GM21737 (cell line): ENCODE measurements around the gene JMJD1C.
"Not testable (repeated sequence)": the region's sequence is repeated elsewhere in the genome, so short reads cannot be mapped to it uniquely, and the experiment has no call there.

Source experiments
- ATAC-seq: cut with Tn5 transposase; IDR thresholded peaks from one replicate; pipeline ENCODE4 v1.9.1; 2021; ENCODE audit warnings: mild to moderate bottlenecking, moderate library complexity; ENCODE audit not compliant: unreplicated experiment

The JMJD1C gene

GRCh38 chr10:63465293-63466143, at the start of gene JMJD1C:
Gene JMJD1C, minus strand, starts transcription at chr10:63465977. Its CDS starts 315 bp downstream, at chr10:63465662.
- peak; percentile 64 for ATAC-seq

- ATAC-seq: no peak
These were observed 49.4 kb upstream of the JMJD1C start for GRCh38 chr10:63515002-63515763.

GRCh38 chr10:63506554-63506953, 40.8 kb upstream of the JMJD1C start:
- ATAC-seq: no peak

- no peak for ATAC-seq
These were observed 39.8 kb upstream of the JMJD1C start for GRCh38 chr10:63505562-63505961.

GRCh38 chr10:63504145-63504881, 38.5 kb upstream of the JMJD1C start:
- no peak for ATAC-seq

GRCh38 chr10:63503395-63503794, 37.6 kb upstream of the JMJD1C start:
- ATAC-seq: no peak

- ATAC-seq: no peak
These were observed 37.1 kb upstream of the JMJD1C start for GRCh38 chr10:63502832-63503231.

- ATAC-seq: no peak
These were observed 36.2 kb upstream of the JMJD1C start for GRCh38 chr10:63501954-63502353.

GRCh38 chr10:63500551-63500950, 34.8 kb upstream of the JMJD1C start:
- not testable (repeated sequence) for ATAC-seq

GRCh38 chr10:63498665-63499064, 32.9 kb upstream of the JMJD1C start:
- no peak for ATAC-seq

- no peak for ATAC-seq
These were observed 31.5 kb upstream of the JMJD1C start for GRCh38 chr10:63497321-63497720.

- no peak for ATAC-seq
These were observed 30.8 kb upstream of the JMJD1C start for GRCh38 chr10:63496561-63496960.

- ATAC-seq: no peak
These were observed 29.2 kb upstream of the JMJD1C start for GRCh38 chr10:63494951-63495350.

- no peak for ATAC-seq
These were observed 27.2 kb upstream of the JMJD1C start for GRCh38 chr10:63493004-63493403.

- not testable (repeated sequence) for ATAC-seq
These were observed 26.5 kb upstream of the JMJD1C start for GRCh38 chr10:63492317-63492690.

GRCh38 chr10:63491588-63492316, 26.0 kb upstream of the JMJD1C start:
- ATAC-seq: no peak

GRCh38 chr10:63489838-63490237, 24.1 kb upstream of the JMJD1C start:
- ATAC-seq: no peak

- ATAC-seq: no peak
These were observed 22.2 kb upstream of the JMJD1C start for GRCh38 chr10:63487990-63488389.

- ATAC-seq: no peak
These were observed 18.2 kb upstream of the JMJD1C start for GRCh38 chr10:63483983-63484382.

- no peak for ATAC-seq
These were observed 16.1 kb upstream of the JMJD1C start for GRCh38 chr10:63481815-63482421.
